ENCODE data around the gene SLC38A11.
"Not testable (repeated sequence)": the region's sequence is repeated elsewhere in the genome, so short reads cannot be mapped to it uniquely, and the experiment has no call there.

The SLC38A11 gene

GRCh38 chr2:164875334-164876205 is 79.8 kb downstream of the SLC38A11 start:
- DNase-seq: no peak

DNA sequence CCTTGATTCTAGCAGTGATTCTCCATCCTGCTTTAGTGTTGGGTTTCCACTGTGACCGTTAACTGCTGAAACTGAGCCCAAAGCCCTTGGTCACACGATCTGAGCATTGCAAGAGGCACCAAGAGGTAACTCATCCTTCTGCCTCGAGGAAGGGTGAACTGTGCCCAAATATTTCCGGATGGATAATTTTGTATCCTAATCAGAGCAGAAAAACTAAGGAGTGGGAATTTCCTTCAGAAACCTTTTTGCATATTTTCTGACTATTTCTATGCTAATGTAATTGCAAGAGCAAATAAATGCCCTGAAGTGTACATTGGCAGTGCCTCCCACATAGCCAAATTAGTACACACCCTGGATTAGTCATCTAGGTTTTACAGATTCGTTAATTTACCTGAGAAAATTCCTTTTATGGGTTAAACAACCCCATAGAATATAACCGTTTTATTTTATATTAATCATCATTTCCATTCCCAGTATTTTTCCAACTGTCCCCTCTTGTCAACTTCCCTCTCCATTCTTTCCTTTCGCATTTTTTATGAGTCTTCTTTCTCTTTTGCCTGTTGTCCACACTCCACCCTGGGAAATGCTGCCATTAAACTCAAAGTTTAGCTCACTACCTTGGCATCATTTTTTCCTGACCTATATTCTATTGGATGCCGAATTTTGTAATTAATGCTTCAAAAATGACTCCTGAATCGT is 82.0 kb downstream of the SLC38A11 start:
- DNase-seq: no peak

DNA sequence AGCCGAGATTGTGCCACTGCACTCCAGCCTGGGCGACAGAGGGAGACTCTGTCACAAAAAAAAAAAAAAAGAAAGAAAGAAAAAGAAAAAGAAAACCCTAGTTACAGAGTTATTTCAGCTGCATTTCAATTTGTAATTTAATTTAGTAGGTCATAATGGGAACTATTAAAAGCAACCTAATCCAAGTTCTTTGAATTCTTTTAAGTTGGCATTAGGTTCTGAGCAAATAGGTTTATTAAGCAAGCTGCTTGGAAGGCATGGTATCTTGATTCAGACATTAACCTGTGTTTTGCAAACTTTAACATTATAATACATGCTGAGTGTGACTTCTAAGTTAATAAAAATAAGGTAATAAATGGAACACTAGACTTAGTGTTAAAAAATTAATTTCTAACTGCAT is 83.9 kb downstream of the SLC38A11 start:
- no peak for DNase-seq

DNA sequence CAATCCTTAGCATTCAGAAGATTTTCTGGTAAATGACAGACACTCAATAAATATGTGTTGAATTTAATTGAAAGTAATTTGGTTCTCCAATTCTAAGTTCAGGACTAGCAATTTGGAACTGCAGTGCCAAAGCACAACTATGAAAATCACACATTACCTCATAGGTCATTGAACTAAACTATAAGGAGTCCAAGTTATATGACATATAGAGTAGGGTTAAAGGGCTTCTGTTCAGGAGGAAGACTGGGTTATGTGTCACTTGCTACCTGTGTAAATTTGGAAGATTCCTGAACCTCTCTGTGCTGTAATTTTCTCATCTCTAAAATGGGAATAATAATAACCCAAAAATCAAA is 85.9 kb downstream of the SLC38A11 start:
- no peak for DNase-seq

DNA sequence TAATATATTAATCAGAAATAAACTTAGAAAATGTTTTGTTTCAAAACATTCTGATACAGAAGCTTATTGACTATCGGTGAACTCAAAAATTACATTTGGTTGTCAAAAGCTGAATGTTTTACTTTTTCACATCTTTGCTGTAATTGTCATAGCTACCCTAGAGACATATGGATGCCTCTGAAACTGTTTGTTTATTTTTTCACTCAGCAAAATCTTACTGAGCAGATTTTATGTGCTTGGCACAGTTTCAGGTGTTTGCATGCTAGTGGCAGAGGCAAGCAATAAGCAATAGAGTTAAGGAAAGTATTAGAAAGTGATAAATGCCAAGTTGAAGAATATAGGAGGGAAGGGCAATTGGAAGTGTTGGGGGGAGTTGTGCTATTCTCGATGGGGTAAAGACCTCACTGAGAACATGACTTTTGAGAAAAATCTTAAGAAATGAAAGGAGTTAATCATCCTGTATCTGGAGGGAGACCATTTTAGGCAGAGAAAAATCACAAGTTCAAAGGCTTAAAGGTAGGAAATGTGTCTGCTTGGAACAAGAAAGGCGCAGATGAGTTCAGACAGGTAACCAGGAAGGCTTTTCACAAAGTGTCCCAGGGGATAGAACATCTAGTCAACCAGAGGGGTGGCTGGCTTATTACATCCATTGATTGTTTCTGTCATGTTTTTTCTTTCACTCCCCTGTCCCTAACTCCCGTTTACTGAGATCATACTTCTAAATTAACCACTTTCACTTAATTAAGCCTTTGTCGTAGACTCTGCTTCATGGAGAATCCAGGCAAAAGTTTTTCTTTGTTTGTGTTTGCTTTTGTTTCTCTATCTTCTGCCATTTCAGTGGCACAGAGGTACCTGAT is 86.5 kb downstream of the SLC38A11 start:
- no peak for DNase-seq

DNA sequence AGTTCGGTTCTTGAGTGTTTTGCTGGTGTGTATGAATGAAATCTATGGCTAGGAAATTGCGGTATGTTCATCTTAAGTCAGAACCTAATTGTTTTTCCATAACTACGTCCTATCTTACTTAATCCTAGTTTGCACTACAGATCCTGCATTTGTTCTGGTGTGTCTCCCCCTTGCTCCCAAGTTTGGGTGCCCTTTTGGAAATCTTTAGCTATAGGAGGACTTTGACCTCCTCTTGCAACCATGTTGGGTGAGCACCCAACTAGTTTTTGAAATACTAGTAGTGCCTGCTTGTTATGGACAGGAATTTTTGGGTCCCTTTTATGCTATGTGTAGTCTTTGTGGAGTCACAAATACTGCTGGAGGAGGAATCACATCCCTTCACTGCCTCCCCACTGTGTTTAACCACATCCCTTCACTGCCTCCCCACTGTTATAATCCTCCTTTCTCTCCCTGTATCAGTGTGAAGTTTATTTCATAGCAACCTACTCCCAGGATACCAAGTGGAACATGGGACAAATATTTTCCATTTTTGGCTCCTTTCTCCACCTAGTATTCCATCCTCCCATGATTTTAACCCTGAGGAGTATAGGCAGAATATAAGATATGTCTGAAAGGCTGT is 87.4 kb downstream of the SLC38A11 start:
- DNase-seq: no peak

GRCh38 chr2:164866381-164866780 is 88.9 kb downstream of the SLC38A11 start:
- DNase-seq: not testable (repeated sequence)

DNA sequence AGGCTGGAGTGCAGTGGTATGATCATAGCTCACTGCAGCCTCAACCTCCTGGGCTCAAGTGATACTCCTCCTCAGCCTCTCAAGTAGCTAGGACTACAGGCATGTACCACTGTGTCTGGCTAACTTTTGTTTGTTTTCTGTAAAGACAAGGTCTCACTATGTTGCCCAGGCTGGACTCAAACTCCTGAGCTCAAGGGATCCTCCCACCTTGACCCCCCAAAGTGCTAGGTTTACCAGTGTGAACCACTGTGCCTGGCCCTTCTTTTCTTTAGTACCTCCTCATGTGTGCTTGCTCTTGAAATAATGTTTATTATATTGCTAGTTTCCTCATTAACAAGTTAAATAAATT is 94.7 kb downstream of the SLC38A11 start:
- DNase-seq: no peak

DNA sequence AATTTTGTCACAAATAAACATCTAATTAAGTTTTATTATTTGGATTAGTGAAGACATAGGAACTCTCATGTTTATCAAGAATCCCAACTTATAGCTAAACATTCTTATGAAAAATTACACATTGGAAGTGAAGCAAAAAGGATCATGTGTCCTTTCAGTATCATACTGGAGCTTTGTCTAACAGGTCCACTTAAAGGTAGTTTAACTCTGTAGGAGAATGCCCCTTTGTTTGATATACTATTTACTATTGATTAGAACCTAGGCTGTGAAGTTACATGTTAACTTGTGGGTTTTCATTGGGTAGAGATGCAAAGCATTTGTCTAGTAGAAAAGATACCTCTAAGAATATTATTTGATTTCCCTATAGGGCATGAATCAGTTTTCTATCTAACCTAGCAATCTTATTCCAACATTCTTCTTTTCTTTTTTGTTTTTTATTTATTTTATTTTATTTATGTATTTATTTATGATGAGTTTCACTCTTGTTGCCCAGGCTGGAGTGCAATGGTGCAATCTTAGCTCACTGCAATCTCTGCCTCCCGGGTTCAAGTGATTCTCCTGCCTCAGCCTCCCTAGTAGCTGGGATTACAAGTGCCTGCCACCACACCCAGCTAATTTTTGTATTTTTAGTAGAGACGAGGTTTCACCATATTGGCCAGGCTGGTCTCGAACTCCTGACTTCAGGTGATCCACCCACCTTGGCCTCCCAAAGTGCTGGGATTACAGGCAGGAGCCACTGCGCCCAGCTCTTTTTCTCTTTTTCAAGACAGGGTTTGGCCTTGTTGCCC is 95.2 kb downstream of the SLC38A11 start:
- DNase-seq: not testable (repeated sequence)

DNA sequence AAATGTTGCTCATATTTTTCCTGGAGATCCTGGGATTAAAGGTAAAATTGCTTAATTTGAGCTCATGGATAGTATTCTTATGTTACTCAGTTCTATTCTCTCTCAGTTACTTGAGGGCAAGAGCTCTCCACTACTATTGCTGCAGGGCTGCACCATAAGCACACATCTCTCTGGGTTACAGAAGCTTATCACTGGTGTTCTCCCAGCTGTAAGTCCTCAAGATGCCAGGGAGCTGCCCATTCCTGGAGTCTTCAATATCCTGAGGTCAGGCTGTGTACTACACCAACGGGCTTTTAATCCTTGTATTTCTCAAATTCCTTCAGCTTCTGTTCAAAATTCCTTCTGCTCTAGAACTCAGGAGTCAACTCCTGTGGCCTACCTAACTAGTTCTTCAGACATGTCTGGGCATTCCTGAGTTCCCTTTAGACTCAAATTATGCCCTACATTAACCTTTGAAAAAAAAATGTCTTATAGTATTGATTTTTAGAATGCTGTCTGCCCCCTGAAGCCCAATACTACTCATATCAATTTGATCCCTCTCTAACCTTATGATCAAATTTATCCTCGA is 96.0 kb downstream of the SLC38A11 start:
- DNase-seq: no peak

DNA sequence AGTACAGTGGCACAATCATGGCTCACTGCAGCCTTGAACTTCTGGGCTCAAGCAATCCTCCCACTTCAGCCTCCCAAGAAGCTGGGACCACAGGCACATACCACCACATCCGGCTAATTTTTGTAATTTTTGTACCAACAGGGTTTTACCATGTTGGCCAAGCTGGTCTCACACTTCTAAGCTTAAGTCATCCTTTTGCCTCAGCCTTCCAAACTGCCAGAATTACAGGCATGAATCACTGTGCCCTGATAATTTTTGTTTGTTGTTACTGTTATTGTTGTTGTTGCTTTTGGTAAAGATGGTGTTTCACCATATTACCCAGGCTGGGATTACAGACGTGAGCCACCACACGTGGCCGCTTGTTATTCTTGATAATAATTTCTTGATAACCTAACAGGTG is 103.2 kb downstream of the SLC38A11 start:
- no peak for DNase-seq

GRCh38 chr2:164850235-164850634 is 105.1 kb downstream of the SLC38A11 start:
- no peak for DNase-seq

- DNase-seq: no peak
Measured at GRCh38 chr2:164849506-164849905, 105.8 kb downstream of the SLC38A11 start.

- no peak for DNase-seq
Measured at GRCh38 chr2:164847981-164848741, 107.2 kb downstream of the SLC38A11 start.

DNA sequence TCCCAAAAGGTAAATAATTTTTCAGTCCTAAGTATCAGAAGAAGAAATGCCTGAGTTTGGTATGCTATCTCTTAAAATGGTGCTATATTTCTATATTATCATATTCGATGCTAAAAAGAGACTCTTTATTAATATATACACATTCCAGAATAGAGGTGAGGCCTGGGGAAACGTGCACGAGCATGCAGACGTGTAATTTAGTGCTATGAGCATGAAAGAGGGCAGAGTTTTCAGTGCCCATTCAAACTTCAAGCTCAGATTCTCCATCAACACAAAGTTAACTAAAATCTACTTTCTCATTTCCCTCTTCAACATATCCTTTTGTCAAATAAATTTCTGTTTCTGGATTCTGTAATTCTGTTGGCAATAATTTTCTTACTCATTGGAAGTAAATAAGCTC is 108.0 kb downstream of the SLC38A11 start:
- no peak for DNase-seq

- no peak for DNase-seq
Measured at GRCh38 chr2:164846276-164846675, 109.0 kb downstream of the SLC38A11 start.
